ENCODE results near the gene SLC35F3. TPM values are rescaled to one million over a fixed set of nuclear protein-coding genes. Genes with fewer than 3 reads are reported as not detected.

SLC35F3 gene
- total and polyA plus RNA-seq, 4 donors = 0.01 to 0.37 (median 0.08) TPM; not detected in 1

DNA sequence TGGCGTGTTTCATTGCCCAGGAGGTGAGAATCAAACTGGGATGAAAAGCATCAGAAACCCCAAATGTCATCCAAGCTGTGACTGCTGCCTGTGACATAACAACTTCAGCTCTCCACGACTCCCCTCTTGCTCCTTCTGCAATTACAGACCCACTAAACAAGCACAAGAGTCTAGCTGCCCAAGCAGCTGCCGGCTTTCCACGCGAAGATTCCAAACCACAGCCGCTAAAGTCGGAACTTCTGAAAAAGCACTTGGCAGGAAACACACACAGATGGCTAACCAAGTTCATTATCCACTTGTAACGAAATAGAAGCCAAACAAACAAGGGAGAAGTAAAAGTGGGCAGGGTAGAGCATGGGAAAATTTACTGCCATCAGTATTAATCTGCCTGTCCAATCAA lies 198.1 kb downstream of the SLC35F3 start:
- H3K27me3 ChIP-seq (ENCODE audit: control insufficient read depth in 4 of 4, insufficient read depth in 4 of 4, low read length in 3 of 4) = peaks cover 0 to 5% (median 0%) of the 10 kb centered on the region in 4 donors
- H3K4me1 ChIP-seq (ENCODE audit: control insufficient read depth in 4 of 4, insufficient read depth in 4 of 4, low read length in 3 of 4) = no peaks in the 10 kb centered on the region
- H3K9ac ChIP-seq (ENCODE audit: low read depth in 1 of 2, low read length in 2 of 2) = no peak overlapping the region
- 53% methylated on average over 8 of the region's 8 CpGs for WGBS
- H3K9me3 ChIP-seq (ENCODE audit: control insufficient read depth in 4 of 4, low read length in 3 of 4) = no peaks in the 10 kb centered on the region
- TF ChIP-seq HNF4G (IDR thresholded peaks at IDR 0.05) (no peak), YY1 (IDR thresholded peaks at IDR 0.05) (no peak), FOXA1 (IDR thresholded peaks at IDR 0.05) (no peak), FOXA2 (IDR thresholded peaks at IDR 0.05) (no peak), JUND (IDR thresholded peaks at IDR 0.05) (no peak)
- TF ChIP-seq, protein P1, sequence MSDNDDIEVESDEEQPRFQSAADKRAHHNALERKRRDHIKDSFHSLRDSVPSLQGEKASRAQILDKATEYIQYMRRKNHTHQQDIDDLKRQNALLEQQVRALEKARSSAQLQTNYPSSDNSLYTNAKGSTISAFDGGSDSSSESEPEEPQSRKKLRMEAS (IDR thresholded peaks at IDR 0.05) = no peak
- TF ChIP-seq, protein P2, sequence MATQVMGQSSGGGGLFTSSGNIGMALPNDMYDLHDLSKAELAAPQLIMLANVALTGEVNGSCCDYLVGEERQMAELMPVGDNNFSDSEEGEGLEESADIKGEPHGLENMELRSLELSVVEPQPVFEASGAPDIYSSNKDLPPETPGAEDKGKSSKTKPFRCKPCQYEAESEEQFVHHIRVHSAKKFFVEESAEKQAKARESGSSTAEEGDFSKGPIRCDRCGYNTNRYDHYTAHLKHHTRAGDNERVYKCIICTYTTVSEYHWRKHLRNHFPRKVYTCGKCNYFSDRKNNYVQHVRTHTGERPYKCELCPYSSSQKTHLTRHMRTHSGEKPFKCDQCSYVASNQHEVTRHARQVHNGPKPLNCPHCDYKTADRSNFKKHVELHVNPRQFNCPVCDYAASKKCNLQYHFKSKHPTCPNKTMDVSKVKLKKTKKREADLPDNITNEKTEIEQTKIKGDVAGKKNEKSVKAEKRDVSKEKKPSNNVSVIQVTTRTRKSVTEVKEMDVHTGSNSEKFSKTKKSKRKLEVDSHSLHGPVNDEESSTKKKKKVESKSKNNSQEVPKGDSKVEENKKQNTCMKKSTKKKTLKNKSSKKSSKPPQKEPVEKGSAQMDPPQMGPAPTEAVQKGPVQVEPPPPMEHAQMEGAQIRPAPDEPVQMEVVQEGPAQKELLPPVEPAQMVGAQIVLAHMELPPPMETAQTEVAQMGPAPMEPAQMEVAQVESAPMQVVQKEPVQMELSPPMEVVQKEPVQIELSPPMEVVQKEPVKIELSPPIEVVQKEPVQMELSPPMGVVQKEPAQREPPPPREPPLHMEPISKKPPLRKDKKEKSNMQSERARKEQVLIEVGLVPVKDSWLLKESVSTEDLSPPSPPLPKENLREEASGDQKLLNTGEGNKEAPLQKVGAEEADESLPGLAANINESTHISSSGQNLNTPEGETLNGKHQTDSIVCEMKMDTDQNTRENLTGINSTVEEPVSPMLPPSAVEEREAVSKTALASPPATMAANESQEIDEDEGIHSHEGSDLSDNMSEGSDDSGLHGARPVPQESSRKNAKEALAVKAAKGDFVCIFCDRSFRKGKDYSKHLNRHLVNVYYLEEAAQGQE (IDR thresholded peaks at IDR 0.05) = no peak
- TF ChIP-seq, protein P3, sequence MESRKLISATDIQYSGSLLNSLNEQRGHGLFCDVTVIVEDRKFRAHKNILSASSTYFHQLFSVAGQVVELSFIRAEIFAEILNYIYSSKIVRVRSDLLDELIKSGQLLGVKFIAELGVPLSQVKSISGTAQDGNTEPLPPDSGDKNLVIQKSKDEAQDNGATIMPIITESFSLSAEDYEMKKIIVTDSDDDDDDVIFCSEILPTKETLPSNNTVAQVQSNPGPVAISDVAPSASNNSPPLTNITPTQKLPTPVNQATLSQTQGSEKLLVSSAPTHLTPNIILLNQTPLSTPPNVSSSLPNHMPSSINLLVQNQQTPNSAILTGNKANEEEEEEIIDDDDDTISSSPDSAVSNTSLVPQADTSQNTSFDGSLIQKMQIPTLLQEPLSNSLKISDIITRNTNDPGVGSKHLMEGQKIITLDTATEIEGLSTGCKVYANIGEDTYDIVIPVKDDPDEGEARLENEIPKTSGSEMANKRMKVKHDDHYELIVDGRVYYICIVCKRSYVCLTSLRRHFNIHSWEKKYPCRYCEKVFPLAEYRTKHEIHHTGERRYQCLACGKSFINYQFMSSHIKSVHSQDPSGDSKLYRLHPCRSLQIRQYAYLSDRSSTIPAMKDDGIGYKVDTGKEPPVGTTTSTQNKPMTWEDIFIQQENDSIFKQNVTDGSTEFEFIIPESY (IDR thresholded peaks at IDR 0.05) = no peak
- H3K4me3 ChIP-seq (ENCODE audit: low read depth in 1 of 3, low read length in 3 of 3) = no peak overlapping the region
- no peaks in the 10 kb centered on the region for H3K36me3 ChIP-seq (ENCODE audit: control insufficient read depth in 4 of 4, insufficient read depth in 3 of 4, low read depth in 1 of 4, low read length in 3 of 4)
- DNase-seq (ENCODE audit: low spot score) = no peak
- no peak overlapping the region for H3K27ac ChIP-seq (ENCODE audit: low read depth in 1 of 2, low read length in 2 of 2)

DNA sequence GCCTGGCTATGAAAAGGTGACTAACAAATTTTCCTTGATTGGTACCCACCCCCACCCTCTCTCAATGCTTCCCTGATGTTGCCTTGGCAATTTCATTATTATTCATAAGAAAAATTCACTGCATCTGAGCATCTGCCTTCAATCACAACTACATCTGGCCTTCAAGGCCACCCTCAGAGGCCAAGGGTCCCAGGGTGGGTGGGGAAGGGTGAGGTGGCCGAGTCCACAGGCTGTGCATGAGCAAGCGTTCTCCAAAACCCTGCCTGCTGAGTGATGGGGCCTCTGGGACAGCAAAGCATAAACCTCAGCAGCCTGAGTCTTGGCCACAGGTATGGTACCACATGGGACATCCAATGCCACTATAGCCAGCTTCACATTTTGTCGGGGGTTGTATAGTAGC lies 198.7 kb downstream of the SLC35F3 start:
- 86% methylated on average over 3 of the region's 3 CpGs for WGBS
- Histone ChIP-seq H3K27ac (ENCODE audit: low read depth in 1 of 2, low read length in 2 of 2) (no peak overlapping the region), H3K9ac (ENCODE audit: low read depth in 1 of 2, low read length in 2 of 2) (no peak overlapping the region), H3K4me1 (ENCODE audit: control insufficient read depth in 4 of 4, insufficient read depth in 4 of 4, low read length in 3 of 4) (no peaks in the 10 kb centered on the region), H3K27me3 (ENCODE audit: control insufficient read depth in 4 of 4, insufficient read depth in 4 of 4, low read length in 3 of 4) (peaks cover 0 to 5% (median 0%) of the 10 kb centered on the region in 4 donors), H3K4me3 (ENCODE audit: low read depth in 1 of 3, low read length in 3 of 3) (no peak overlapping the region), H3K9me3 (ENCODE audit: control insufficient read depth in 4 of 4, low read length in 3 of 4) (no peaks in the 10 kb centered on the region), H3K36me3 (ENCODE audit: control insufficient read depth in 4 of 4, insufficient read depth in 3 of 4, low read depth in 1 of 4, low read length in 3 of 4) (no peaks in the 10 kb centered on the region)
- no peak for DNase-seq (ENCODE audit: low spot score)
- TF ChIP-seq, protein P4, sequence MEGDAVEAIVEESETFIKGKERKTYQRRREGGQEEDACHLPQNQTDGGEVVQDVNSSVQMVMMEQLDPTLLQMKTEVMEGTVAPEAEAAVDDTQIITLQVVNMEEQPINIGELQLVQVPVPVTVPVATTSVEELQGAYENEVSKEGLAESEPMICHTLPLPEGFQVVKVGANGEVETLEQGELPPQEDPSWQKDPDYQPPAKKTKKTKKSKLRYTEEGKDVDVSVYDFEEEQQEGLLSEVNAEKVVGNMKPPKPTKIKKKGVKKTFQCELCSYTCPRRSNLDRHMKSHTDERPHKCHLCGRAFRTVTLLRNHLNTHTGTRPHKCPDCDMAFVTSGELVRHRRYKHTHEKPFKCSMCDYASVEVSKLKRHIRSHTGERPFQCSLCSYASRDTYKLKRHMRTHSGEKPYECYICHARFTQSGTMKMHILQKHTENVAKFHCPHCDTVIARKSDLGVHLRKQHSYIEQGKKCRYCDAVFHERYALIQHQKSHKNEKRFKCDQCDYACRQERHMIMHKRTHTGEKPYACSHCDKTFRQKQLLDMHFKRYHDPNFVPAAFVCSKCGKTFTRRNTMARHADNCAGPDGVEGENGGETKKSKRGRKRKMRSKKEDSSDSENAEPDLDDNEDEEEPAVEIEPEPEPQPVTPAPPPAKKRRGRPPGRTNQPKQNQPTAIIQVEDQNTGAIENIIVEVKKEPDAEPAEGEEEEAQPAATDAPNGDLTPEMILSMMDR (IDR thresholded peaks at IDR 0.05; ENCODE audit: low read depth, low read length, missing input control) = no peak
- TF ChIP-seq EGR1 (IDR thresholded peaks at IDR 0.05; ENCODE audit: low read depth in 2 of 2) (no peak), JUND (IDR thresholded peaks at IDR 0.05) (no peak), RAD21 (IDR thresholded peaks at IDR 0.05) (no peak), NR2F2 (IDR thresholded peaks at IDR 0.05) (no peak), TAF1 (conservative IDR thresholded peaks at IDR 0.05) (no peak), RXRA (IDR thresholded peaks at IDR 0.05) (no peak), HNF4G (IDR thresholded peaks at IDR 0.05) (no peak), FOXA2 (IDR thresholded peaks at IDR 0.05) (no peak), HNF4A (conservative IDR thresholded peaks at IDR 0.05) (no peak), YY1 (IDR thresholded peaks at IDR 0.05) (no peak)
- TF ChIP-seq, protein P1 (IDR thresholded peaks at IDR 0.05) = no peak
- TF ChIP-seq, protein P5, sequence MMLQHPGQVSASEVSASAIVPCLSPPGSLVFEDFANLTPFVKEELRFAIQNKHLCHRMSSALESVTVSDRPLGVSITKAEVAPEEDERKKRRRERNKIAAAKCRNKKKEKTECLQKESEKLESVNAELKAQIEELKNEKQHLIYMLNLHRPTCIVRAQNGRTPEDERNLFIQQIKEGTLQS (IDR thresholded peaks at IDR 0.05) = no peak
- TF ChIP-seq, protein P3 (IDR thresholded peaks at IDR 0.05) = no peak
